GM23338 (cell line): ENCODE measurements around the gene PIK3C2B. TPM values are rescaled to one million over a fixed set of nuclear protein-coding genes. Genes with fewer than 3 reads are reported as not detected.

Experiments
- ATAC-seq: fragments of 200-7000 bp; cut with Tn5 transposase; 3 replicates; pipeline ENCODE4 v1.9.1; 2020
- DNase-seq: peaks from one replicate; pipeline ENCODE4 v3.0.0-alpha.2; 2015; ENCODE audit warnings: low spot score
- H2AFZ ChIP-seq: fragments of 200-600 bp; sonication (generic); 2 replicates; pipeline ENCODE4 v1.8.0; 2016; ENCODE audit warnings: antibody characterized with exemption, mild to moderate bottlenecking, moderate library complexity
- H3F3A ChIP-seq: fragments of 200-600 bp; sonication (generic); replicated peaks from 2 replicates; pipeline ENCODE4 v1.8.0; 2017; ENCODE audit warnings: antibody characterized with exemption, mixed run types, low read depth
- H3K27ac ChIP-seq: fragments of 200-600 bp; sonication (generic); 2 replicates; pipeline ENCODE4 v1.6.1; 2016; ENCODE audit warnings: low read depth
- H3K27me3 ChIP-seq: fragments of 200-600 bp; sonication (generic); 2 replicates; pipeline ENCODE4 v1.8.0; 2016; ENCODE audit warnings: mild to moderate bottlenecking, mixed run types, moderate library complexity; ENCODE audit not compliant: insufficient read depth
- H3K36me3 ChIP-seq: fragments of 200-600 bp; sonication (generic); 2 replicates; pipeline ENCODE4 v1.8.0; 2016; ENCODE audit warnings: mild to moderate bottlenecking; ENCODE audit not compliant: insufficient read depth
- H3K4me1 ChIP-seq: fragments of 200-600 bp; sonication (generic); 2 replicates; pipeline ENCODE4 v1.8.0; 2016; ENCODE audit warnings: mild to moderate bottlenecking, moderate library complexity; ENCODE audit not compliant: insufficient read depth
- H3K4me2 ChIP-seq: fragments of 200-600 bp; sonication (generic); 2 replicates; pipeline ENCODE4 v1.7.1; 2017; ENCODE audit warnings: mixed run types
- H3K4me3 ChIP-seq: fragments of 200-600 bp; sonication (generic); 2 replicates; pipeline ENCODE4 v1.6.1; 2016; ENCODE audit warnings: mixed run types
- H3K79me2 ChIP-seq: fragments of 200-600 bp; sonication (generic); replicated peaks from 2 replicates; pipeline ENCODE4 v1.8.0; 2017; ENCODE audit warnings: mild to moderate bottlenecking; ENCODE audit not compliant: insufficient read depth
- H3K9me2 ChIP-seq: fragments of 200-600 bp; sonication (generic); 2 replicates; pipeline ENCODE4 v1.8.0; 2017; ENCODE audit not compliant: insufficient read depth
- H4K20me1 ChIP-seq: fragments of 200-600 bp; sonication (generic); replicated peaks from 2 replicates; pipeline ENCODE4 v1.8.0; 2017; ENCODE audit warnings: mild to moderate bottlenecking; ENCODE audit not compliant: insufficient read depth
- H3K27ac Mint-ChIP-seq: 2 replicates; pipeline ENCODE4 v1.8.0; 2020; ENCODE audit warnings: inconsistent platforms, mild to moderate bottlenecking, moderate library complexity, mixed read lengths
- H3K27me3 Mint-ChIP-seq: 3 replicates; pipeline ENCODE4 v1.8.0; 2022; ENCODE audit warnings: low read depth, mild to moderate bottlenecking, moderate library complexity, mixed read lengths, inconsistent platforms; ENCODE audit not compliant: insufficient read depth, poor library complexity
- H3K36me3 Mint-ChIP-seq: 3 replicates; pipeline ENCODE4 v1.8.0; 2021; ENCODE audit warnings: low read depth, mild to moderate bottlenecking, inconsistent platforms, moderate library complexity, mixed read lengths
- H3K4me1 Mint-ChIP-seq: 3 replicates; pipeline ENCODE4 v1.8.0; 2020; ENCODE audit warnings: mild to moderate bottlenecking, inconsistent platforms, mixed read lengths
- H3K4me3 Mint-ChIP-seq: 3 replicates; pipeline ENCODE4 v1.8.0; 2021; ENCODE audit warnings: moderate library complexity, mild to moderate bottlenecking, inconsistent platforms, mixed read lengths
- H3K9me3 Mint-ChIP-seq: 3 replicates; pipeline ENCODE4 v1.8.0; 2020; ENCODE audit warnings: moderate library complexity, mild to moderate bottlenecking, inconsistent platforms, mixed read lengths
- CREB1 ChIP-seq: fragments of 250-450 bp; sonication (Bioruptor Pico); IDR thresholded peaks from 2 replicates; pipeline ENCODE4 v1.5.0; 2020; ENCODE audit warnings: low read depth, mild to moderate bottlenecking, moderate library complexity
- ETS1 ChIP-seq: IDR thresholded peaks from 2 replicates; pipeline ENCODE4 v1.6.1; 2016; ENCODE audit warnings: antibody characterized with exemption
- EZH2 ChIP-seq: fragments of 200-600 bp; sonication (generic); IDR thresholded peaks from one replicate; pipeline ENCODE4 v1.8.0; 2017; ENCODE audit warnings: antibody characterized with exemption, mild to moderate bottlenecking, low read depth; ENCODE audit not compliant: unreplicated experiment
- NANOG ChIP-seq: IDR thresholded peaks from 2 replicates; pipeline ENCODE4 v1.6.1; 2016; ENCODE audit warnings: antibody characterized with exemption, borderline replicate concordance
- STAT1 ChIP-seq: IDR thresholded peaks from one replicate; pipeline ENCODE4 v1.6.1; 2016; ENCODE audit warnings: antibody characterized with exemption; ENCODE audit not compliant: unreplicated experiment
- polyA plus RNA-seq: library from polyadenylated mRNA; unstranded; fragments of >200 nt; fragmentation: Nextera tagmentation; extraction: Ambion mirVana; gene quantifications from 2 replicates; pipeline ENCODE4 v1.2.1, GENCODE V29; 2016
- total RNA-seq: library from RNA; depleted of rRNA; stranded (reverse); fragments of >200 nt; shearing (Covaris generic); gene quantifications from 2 replicates; pipeline ENCODE4 v1.2.3, GENCODE V29; 2014
- TF ChIP-seq, protein P1 (sequence below): fragments of 250-450 bp; sonication (Bioruptor Pico); IDR thresholded peaks from 2 replicates; pipeline ENCODE4 v1.5.0; 2020; ENCODE audit warnings: mild to moderate bottlenecking, moderate library complexity
- TF ChIP-seq, protein P2 (sequence below), 2 experiments: fragments of 200-600 bp in 1 of 2; sonication (generic) in 1 of 2; conservative IDR thresholded peaks; 2 replicates each; pipeline versions ENCODE4 v1.5.1 to v1.6.1; 2016 to 2017; ENCODE audit warnings: antibody characterized with exemption in 2 of 2, low read depth in 2 of 2, mild to moderate bottlenecking in 2 of 2, moderate library complexity in 1 of 2

The PIK3C2B gene
- total and polyA plus RNA-seq, 2 experiments from 2014 or later = 4.8 to 19.0 TPM

DNA sequence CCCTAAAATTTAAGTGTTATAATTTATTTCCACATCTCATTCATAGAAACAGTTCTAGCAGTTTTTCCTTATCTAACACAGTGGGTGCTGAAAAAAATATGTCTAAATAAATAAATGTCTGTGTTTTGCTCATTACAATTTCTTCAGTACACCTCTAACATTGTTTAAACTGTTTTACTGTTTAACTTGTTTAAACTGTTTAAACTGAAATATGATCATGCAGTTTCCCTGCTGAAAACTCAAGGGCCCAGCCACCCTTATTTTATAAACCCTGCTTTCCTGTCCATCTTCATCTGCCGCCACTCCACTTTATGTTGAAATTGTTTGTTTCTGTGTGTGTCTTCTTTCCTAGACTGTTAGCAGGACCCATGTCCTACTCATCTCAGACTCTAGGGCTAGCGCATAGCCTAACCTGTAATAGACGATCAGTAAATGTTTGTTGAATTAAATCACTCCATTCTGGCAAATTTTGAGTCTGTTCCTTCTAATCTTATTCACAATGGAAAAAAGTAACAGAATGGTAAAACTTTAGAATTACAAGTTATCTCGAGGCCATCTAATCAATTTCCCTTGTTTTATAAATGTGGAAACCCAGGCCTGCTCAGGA, 9.4 kb upstream of the PIK3C2B start:
- H3K27me3 Mint-ChIP-seq = peaks cover 25% of the 10 kb centered on the region
- Histone ChIP-seq H2AFZ (no peak overlapping the region), H3K27me3 (no peaks in the 10 kb centered on the region), H3K9me2 (no peaks in the 10 kb centered on the region), H3K4me3 (no peak overlapping the region), H3K4me1 (no peaks in the 10 kb centered on the region; the same call in 1 of the 2 replicates), H3K36me3 (no peaks in the 10 kb centered on the region), H3K4me2 (no peak overlapping the region), H3F3A (no peaks in the 10 kb centered on the region), H3K79me2 (no peaks in the 10 kb centered on the region), H4K20me1 (no peaks in the 10 kb centered on the region), H3K27ac (no peak overlapping the region)
- peaks cover 11% of the 10 kb centered on the region; the same call in 2 of the 3 replicates for H3K4me1 Mint-ChIP-seq
- H3K9me3 Mint-ChIP-seq = peaks cover 7% of the 10 kb centered on the region; the same call in 2 of the 3 replicates
- ATAC-seq (no peak), DNase-seq (no peak)
- H3K27ac Mint-ChIP-seq = no peak overlapping the region
- H3K4me3 Mint-ChIP-seq = no peak overlapping the region
- TF ChIP-seq NANOG = no peak
- TF ChIP-seq CREB1 = no peak
- no peak for TF ChIP-seq EZH2
- TF ChIP-seq STAT1 = no peak
- no peak for TF ChIP-seq ETS1
- TF ChIP-seq, protein P1, sequence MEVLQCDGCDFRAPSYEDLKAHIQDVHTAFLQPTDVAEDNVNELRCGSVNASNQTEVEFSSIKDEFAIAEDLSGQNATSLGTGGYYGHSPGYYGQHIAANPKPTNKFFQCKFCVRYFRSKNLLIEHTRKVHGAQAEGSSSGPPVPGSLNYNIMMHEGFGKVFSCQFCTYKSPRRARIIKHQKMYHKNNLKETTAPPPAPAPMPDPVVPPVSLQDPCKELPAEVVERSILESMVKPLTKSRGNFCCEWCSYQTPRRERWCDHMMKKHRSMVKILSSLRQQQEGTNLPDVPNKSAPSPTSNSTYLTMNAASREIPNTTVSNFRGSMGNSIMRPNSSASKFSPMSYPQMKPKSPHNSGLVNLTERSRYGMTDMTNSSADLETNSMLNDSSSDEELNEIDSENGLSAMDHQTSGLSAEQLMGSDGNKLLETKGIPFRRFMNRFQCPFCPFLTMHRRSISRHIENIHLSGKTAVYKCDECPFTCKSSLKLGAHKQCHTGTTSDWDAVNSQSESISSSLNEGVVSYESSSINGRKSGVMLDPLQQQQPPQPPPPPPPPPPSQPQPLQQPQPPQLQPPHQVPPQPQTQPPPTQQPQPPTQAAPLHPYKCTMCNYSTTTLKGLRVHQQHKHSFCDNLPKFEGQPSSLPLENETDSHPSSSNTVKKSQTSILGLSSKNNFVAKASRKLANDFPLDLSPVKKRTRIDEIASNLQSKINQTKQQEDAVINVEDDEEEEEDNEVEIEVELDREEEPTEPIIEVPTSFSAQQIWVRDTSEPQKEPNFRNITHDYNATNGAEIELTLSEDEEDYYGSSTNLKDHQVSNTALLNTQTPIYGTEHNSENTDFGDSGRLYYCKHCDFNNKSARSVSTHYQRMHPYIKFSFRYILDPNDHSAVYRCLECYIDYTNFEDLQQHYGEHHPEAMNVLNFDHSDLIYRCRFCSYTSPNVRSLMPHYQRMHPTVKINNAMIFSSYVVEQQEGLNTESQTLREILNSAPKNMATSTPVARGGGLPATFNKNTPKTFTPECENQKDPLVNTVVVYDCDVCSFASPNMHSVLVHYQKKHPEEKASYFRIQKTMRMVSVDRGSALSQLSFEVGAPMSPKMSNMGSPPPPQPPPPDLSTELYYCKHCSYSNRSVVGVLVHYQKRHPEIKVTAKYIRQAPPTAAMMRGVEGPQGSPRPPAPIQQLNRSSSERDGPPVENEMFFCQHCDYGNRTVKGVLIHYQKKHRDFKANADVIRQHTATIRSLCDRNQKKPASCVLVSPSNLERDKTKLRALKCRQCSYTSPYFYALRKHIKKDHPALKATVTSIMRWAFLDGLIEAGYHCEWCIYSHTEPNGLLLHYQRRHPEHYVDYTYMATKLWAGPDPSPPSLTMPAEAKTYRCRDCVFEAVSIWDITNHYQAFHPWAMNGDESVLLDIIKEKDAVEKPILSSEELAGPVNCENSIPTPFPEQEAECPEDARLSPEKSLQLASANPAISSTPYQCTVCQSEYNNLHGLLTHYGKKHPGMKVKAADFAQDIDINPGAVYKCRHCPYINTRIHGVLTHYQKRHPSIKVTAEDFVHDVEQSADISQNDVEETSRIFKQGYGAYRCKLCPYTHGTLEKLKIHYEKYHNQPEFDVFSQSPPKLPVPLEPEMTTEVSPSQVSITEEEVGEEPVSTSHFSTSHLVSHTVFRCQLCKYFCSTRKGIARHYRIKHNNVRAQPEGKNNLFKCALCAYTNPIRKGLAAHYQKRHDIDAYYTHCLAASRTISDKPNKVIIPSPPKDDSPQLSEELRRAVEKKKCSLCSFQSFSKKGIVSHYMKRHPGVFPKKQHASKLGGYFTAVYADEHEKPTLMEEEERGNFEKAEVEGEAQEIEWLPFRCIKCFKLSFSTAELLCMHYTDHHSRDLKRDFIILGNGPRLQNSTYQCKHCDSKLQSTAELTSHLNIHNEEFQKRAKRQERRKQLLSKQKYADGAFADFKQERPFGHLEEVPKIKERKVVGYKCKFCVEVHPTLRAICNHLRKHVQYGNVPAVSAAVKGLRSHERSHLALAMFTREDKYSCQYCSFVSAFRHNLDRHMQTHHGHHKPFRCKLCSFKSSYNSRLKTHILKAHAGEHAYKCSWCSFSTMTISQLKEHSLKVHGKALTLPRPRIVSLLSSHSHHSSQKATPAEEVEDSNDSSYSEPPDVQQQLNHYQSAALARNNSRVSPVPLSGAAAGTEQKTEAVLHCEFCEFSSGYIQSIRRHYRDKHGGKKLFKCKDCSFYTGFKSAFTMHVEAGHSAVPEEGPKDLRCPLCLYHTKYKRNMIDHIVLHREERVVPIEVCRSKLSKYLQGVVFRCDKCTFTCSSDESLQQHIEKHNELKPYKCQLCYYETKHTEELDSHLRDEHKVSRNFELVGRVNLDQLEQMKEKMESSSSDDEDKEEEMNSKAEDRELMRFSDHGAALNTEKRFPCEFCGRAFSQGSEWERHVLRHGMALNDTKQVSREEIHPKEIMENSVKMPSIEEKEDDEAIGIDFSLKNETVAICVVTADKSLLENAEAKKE (CRISPR knock-in tag) = no peak
- TF ChIP-seq, protein P2, sequence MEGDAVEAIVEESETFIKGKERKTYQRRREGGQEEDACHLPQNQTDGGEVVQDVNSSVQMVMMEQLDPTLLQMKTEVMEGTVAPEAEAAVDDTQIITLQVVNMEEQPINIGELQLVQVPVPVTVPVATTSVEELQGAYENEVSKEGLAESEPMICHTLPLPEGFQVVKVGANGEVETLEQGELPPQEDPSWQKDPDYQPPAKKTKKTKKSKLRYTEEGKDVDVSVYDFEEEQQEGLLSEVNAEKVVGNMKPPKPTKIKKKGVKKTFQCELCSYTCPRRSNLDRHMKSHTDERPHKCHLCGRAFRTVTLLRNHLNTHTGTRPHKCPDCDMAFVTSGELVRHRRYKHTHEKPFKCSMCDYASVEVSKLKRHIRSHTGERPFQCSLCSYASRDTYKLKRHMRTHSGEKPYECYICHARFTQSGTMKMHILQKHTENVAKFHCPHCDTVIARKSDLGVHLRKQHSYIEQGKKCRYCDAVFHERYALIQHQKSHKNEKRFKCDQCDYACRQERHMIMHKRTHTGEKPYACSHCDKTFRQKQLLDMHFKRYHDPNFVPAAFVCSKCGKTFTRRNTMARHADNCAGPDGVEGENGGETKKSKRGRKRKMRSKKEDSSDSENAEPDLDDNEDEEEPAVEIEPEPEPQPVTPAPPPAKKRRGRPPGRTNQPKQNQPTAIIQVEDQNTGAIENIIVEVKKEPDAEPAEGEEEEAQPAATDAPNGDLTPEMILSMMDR (conservative IDR thresholded peaks at IDR 0.05; ENCODE audit: low read depth in 2 of 2) = no peak
- peaks cover 3% of the 10 kb centered on the region; the same call in 2 of the 3 replicates for H3K36me3 Mint-ChIP-seq
